ENCODE measurements around the gene CDH6. TPM values are rescaled to one million over a fixed set of nuclear protein-coding genes. Genes with fewer than 3 reads are reported as not detected.

The CDH6 gene
- total RNA-seq, 1 experiment from 2014 or later = not detected

DNA sequence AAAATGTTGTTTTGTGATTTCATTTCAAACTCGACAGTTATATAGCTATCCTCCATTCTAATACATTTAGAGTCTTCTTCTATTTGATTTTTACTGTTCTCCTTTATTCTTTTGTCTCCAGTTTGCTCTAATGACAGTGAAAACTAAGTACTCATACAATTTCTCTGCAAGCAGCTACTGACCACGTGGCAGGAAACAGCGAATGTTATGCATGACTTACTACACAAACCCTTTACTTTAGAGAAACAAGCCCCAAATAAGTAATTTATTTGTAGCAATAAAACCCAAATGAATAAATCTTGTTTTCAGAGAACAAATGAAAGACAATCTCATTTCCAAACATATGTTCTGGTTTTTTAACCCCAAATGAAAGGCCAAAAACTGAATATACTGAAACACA lies 41.9 kb downstream of the CDH6 start:
- CTCF ChIA-PET = no interaction called here
- no peaks in the 10 kb centered on the region for H3K4me1 ChIP-seq (replicated peaks; ENCODE audit: insufficient read depth)
- POLR2A ChIA-PET (ENCODE audit: unreplicated experiment) = no interaction called here
- H3K9me3 ChIP-seq (ENCODE audit: insufficient read depth, low read depth) = no peaks in the 10 kb centered on the region
- H3K27me3 ChIP-seq (ENCODE audit: insufficient read depth, low read depth) = no peaks in the 10 kb centered on the region
- no peaks in the 10 kb centered on the region for H3K9me2 ChIP-seq (ENCODE audit: insufficient read depth)
- H4K20me1 ChIP-seq (ENCODE audit: insufficient read depth) = no peaks in the 10 kb centered on the region
- no peaks in the 10 kb centered on the region for H3K79me2 ChIP-seq (ENCODE audit: low read depth)
- no TSS peak for BruUV-seq (replicated peaks)
- DNase-seq = no peak
- H3K27ac ChIP-seq = no peak overlapping the region
- no peak overlapping the region for H3K4me3 ChIP-seq
- no peak overlapping the region for H3K4me2 ChIP-seq
- no peaks in the 10 kb centered on the region for H3K36me3 ChIP-seq (ENCODE audit: low read depth)
- intact Hi-C loops (cut with micrococcal nuclease; ENCODE audit: unreplicated experiment) = loop anchor here (5.0 to 10.0 kb wide), 2 partner anchors 249 to 842 kb away; no protein-coding TSS in a partner anchor
- no peaks in the 10 kb centered on the region for H3F3A ChIP-seq (ENCODE audit: insufficient read depth, low read depth)
- H2AFZ ChIP-seq = no peak overlapping the region; the same call in 1 of the 2 replicates
- no peak for TF ChIP-seq EZH2 (IDR thresholded peaks at IDR 0.05; ENCODE audit: low read depth)
- TF ChIP-seq, protein P1, sequence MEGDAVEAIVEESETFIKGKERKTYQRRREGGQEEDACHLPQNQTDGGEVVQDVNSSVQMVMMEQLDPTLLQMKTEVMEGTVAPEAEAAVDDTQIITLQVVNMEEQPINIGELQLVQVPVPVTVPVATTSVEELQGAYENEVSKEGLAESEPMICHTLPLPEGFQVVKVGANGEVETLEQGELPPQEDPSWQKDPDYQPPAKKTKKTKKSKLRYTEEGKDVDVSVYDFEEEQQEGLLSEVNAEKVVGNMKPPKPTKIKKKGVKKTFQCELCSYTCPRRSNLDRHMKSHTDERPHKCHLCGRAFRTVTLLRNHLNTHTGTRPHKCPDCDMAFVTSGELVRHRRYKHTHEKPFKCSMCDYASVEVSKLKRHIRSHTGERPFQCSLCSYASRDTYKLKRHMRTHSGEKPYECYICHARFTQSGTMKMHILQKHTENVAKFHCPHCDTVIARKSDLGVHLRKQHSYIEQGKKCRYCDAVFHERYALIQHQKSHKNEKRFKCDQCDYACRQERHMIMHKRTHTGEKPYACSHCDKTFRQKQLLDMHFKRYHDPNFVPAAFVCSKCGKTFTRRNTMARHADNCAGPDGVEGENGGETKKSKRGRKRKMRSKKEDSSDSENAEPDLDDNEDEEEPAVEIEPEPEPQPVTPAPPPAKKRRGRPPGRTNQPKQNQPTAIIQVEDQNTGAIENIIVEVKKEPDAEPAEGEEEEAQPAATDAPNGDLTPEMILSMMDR (conservative IDR thresholded peaks at IDR 0.05) = no peak

DNA sequence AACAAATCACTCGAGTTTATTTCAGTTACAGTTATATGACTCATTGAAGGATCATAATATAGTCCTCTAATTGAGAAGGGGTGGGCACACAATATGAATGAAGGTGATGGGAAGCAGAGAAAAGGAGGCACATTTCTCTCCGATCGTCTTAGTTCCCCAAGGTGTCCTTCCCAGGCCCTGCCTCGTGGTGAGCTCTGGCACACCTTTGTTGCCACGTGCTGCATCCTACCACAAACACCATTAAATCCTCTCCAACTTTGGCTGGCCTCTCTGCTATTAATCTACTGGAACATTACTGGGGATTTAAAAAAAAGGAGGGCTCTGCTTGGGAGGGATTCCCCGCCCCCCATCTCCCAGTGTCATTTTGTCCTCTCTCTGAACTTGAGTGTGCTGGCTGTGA lies 42.9 kb downstream of the CDH6 start:
- H3F3A ChIP-seq (ENCODE audit: insufficient read depth, low read depth) = no peaks in the 10 kb centered on the region
- no peaks in the 10 kb centered on the region for H3K9me2 ChIP-seq (ENCODE audit: insufficient read depth)
- no TSS peak for BruUV-seq (replicated peaks)
- no peak overlapping the region for H3K27ac ChIP-seq
- H3K9me3 ChIP-seq (ENCODE audit: insufficient read depth, low read depth) = no peaks in the 10 kb centered on the region
- CTCF ChIA-PET = no interaction called here
- H2AFZ ChIP-seq = no peak overlapping the region
- H3K4me3 ChIP-seq = no peak overlapping the region
- POLR2A ChIA-PET (ENCODE audit: unreplicated experiment) = no interaction called here
- no peaks in the 10 kb centered on the region for H3K4me1 ChIP-seq (replicated peaks; ENCODE audit: insufficient read depth)
- H3K4me2 ChIP-seq = no peak overlapping the region
- DNase-seq = no peak
- intact Hi-C loops (cut with micrococcal nuclease; ENCODE audit: unreplicated experiment) = loop anchor here (2.0 to 10.0 kb wide), 3 partner anchors 248 to 841 kb away; no protein-coding TSS in a partner anchor
- H4K20me1 ChIP-seq (ENCODE audit: insufficient read depth) = no peaks in the 10 kb centered on the region
- TF ChIP-seq EZH2 (IDR thresholded peaks at IDR 0.05; ENCODE audit: low read depth) = no peak
- TF ChIP-seq, protein P1 (conservative IDR thresholded peaks at IDR 0.05) = no peak
- H3K36me3 ChIP-seq (ENCODE audit: low read depth) = no peaks in the 10 kb centered on the region
- no peaks in the 10 kb centered on the region for H3K79me2 ChIP-seq (ENCODE audit: low read depth)
- H3K27me3 ChIP-seq (ENCODE audit: insufficient read depth, low read depth) = no peaks in the 10 kb centered on the region

DNA sequence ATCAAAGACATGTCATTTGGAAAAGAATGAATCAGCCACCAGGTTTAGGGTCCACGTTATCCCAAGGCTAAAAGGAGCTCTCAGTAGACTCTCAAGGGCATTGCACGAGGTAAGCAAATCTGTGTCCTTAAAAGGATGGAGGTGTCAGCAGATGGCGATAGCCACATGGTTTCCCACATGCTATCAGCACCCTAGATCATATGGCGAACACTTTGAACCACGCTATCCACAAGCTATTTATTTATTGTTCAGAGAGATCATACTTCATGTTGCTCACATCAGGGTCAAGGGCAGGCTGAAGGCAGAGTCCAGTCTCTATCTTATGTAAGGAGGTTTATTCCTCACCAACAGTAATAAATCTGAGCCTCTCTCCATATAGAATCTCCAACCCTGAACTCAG lies 43.7 kb downstream of the CDH6 start:
- intact Hi-C loops (cut with micrococcal nuclease; ENCODE audit: unreplicated experiment) = loop anchor here (1.0 to 10.0 kb wide), 4 partner anchors 178 to 840 kb away; no protein-coding TSS in a partner anchor
- Histone ChIP-seq H4K20me1 (ENCODE audit: insufficient read depth) (no peaks in the 10 kb centered on the region), H3K79me2 (ENCODE audit: low read depth) (no peaks in the 10 kb centered on the region), H3K4me2 (no peak overlapping the region), H3K9me2 (ENCODE audit: insufficient read depth) (no peaks in the 10 kb centered on the region), H2AFZ (no peak overlapping the region), H3K4me3 (no peak overlapping the region), H3F3A (ENCODE audit: insufficient read depth, low read depth) (no peaks in the 10 kb centered on the region), H3K9me3 (ENCODE audit: insufficient read depth, low read depth) (no peaks in the 10 kb centered on the region), H3K27ac (no peak overlapping the region), H3K36me3 (ENCODE audit: low read depth) (no peaks in the 10 kb centered on the region), H3K4me1 (replicated peaks; ENCODE audit: insufficient read depth) (no peaks in the 10 kb centered on the region), H3K27me3 (ENCODE audit: insufficient read depth, low read depth) (no peaks in the 10 kb centered on the region)
- no TSS peak for BruUV-seq (replicated peaks)
- CTCF ChIA-PET = interaction anchor here (1.2 kb wide), 1 partner anchor 33 kb away, joined by 5 read pairs; no protein-coding TSS in a partner anchor
- POLR2A ChIA-PET (ENCODE audit: unreplicated experiment) = no interaction called here
- TF ChIP-seq, protein P1 (conservative IDR thresholded peaks at IDR 0.05) = peak; percentile 35; the same call in 1 of the 2 replicates
- TF ChIP-seq EZH2 (IDR thresholded peaks at IDR 0.05; ENCODE audit: low read depth) = no peak
- no peak for DNase-seq
